Activated CD4-positive, alpha-beta T cell treated with anti-CD3 and anti-CD28 coated beads, Interleukin-2, Interleukin-4, amounts not matched to agents 100 ng/mL and 50 ng/mL, durations not matched to agents 16 hours and 8 hours (primary cell): ENCODE data around the gene SMCR8.

Source experiments
- DNase-seq: peaks from one replicate; pipeline ENCODE4 v3.0.0-alpha.2; 2020; ENCODE audit warnings: low spot score

The SMCR8 gene

GRCh38 chr17:18361837-18362697, 47.0 kb downstream of the SMCR8 start:
- no peak for DNase-seq

- DNase-seq, result peak; percentile 15
These were observed 47.6 kb downstream of the SMCR8 start for GRCh38 chr17:18362698-18363100.

- peak; percentile 96 for DNase-seq
These were observed 48.3 kb downstream of the SMCR8 start, which contains the start of gene SHMT1 for GRCh38 chr17:18363101-18364049. Gene SHMT1, minus strand, starts transcription at chr17:18363550. Its CDS starts 7,569 bp downstream, at chr17:18355981.

- DNase-seq, result no peak
These were observed 49.1 kb downstream of the SMCR8 start for GRCh38 chr17:18364166-18364565.

- DNase-seq, result no peak
These were observed 53.9 kb downstream of the SMCR8 start for GRCh38 chr17:18368946-18369345.

GRCh38 chr17:18370761-18371160, 55.7 kb downstream of the SMCR8 start:
- no peak for DNase-seq

GRCh38 chr17:18371455-18371854, 56.4 kb downstream of the SMCR8 start:
- DNase-seq, result peak; percentile 31

- DNase-seq, result peak; percentile 36
These were observed 58.1 kb downstream of the SMCR8 start for GRCh38 chr17:18373181-18373580.

- no peak for DNase-seq
These were observed 59.1 kb downstream of the SMCR8 start for GRCh38 chr17:18374216-18374615.
